SH-SY5Y (cell line): Measurements from ENCODE around the gene CLIC6.

Source experiments
- GATA2 ChIP-seq: IDR thresholded peaks from 2 replicates; pipeline ENCODE4 v1.6.1; 2011; ENCODE audit warnings: mild to moderate bottlenecking, low read depth, low read length
- GATA3 ChIP-seq: IDR thresholded peaks from 2 replicates; pipeline ENCODE4 v1.6.1; 2011; ENCODE audit warnings: low read depth, mild to moderate bottlenecking, low read length, moderate library complexity

GRCh38 chr21:34684174-34684876, 15.5 kb downstream of the CLIC6 start:
- TF ChIP-seq GATA2 (no peak), GATA3 (no peak)
